Adrenal gland (tissue), 5 donors: ENCODE measurements around the gene SLC35A2.

Source experiments
- CTCF ChIP-seq, 6 experiments: fragments of 450-650 bp in 4 of 6; fragments of 200-600 bp in 2 of 6; sonication (generic) in 1 of 6; IDR thresholded peaks; 1 replicate in 5 of 6; 2 replicates in 1 of 6; pipeline versions ENCODE4 v1.5.1 to v1.8.0; 2016 to 2021; ENCODE audit warnings: antibody characterized with exemption in 6 of 6, mild to moderate bottlenecking in 2 of 6, moderate library complexity in 1 of 6
- POLR2A ChIP-seq, 2 donors: fragments of 450-650 bp; IDR thresholded peaks; one replicate each; pipeline ENCODE4 v1.6.1; 2017; ENCODE audit warnings: antibody characterized with exemption in 2 of 2, mild to moderate bottlenecking in 2 of 2, moderate library complexity in 1 of 2
- donor health status: DM: no; HTN: no; CAD: no.

GRCh38 chrX:48905090-48905790, 6.2 kb downstream of the SLC35A2 start:
- TF ChIP-seq CTCF (IDR thresholded peaks at IDR 0.05), result no peak
- TF ChIP-seq POLR2A (IDR thresholded peaks at IDR 0.05), result no peak
